Activated T-helper 17 cell treated with anti-CD3 and anti-CD28 coated beads, Interleukin-2, amount 50 U/mL, for 72 hours (primary cell): ENCODE results near the gene ERBB2. TPM values are rescaled to one million over a fixed set of nuclear protein-coding genes. Genes with fewer than 3 reads are reported as not detected.
"Not testable (repeated sequence)": the region's sequence is repeated elsewhere in the genome, so short reads cannot be mapped to it uniquely, and the experiment has no call there.

Source experiments
- ATAC-seq: fragments of 150-1000 bp; cut with Tn5 transposase; replicated peaks from 2 replicates; pipeline ENCODE4 v1.10.0; 2021; ENCODE audit warnings: mild to moderate bottlenecking, moderate library complexity
- H3K27ac Mint-ChIP-seq: one replicate; pipeline ENCODE4 v1.8.0; 2022; ENCODE audit warnings: mixed read lengths
- H3K27me3 Mint-ChIP-seq: one replicate; pipeline ENCODE4 v1.8.0; 2022; ENCODE audit warnings: mixed read lengths
- H3K36me3 Mint-ChIP-seq: one replicate; pipeline ENCODE4 v1.8.0; 2022; ENCODE audit warnings: low read depth, mild to moderate bottlenecking, mixed read lengths
- H3K4me1 Mint-ChIP-seq: one replicate; pipeline ENCODE4 v1.8.0; 2022; ENCODE audit warnings: mixed read lengths
- H3K4me3 Mint-ChIP-seq: one replicate; pipeline ENCODE4 v1.8.0; 2022; ENCODE audit warnings: mild to moderate bottlenecking, mixed read lengths
- H3K9me3 Mint-ChIP-seq: one replicate; pipeline ENCODE4 v1.8.0; 2022; ENCODE audit warnings: mixed read lengths
- total RNA-seq, 2 donors: library from RNA; stranded (reverse); gene quantifications; one replicate each; pipeline ENCODE4 v1.2.3, GENCODE V29; 2022

ERBB2 gene
- total RNA-seq, 2 donors from 2014 or later = 3.4 to 5.9 TPM

DNA sequence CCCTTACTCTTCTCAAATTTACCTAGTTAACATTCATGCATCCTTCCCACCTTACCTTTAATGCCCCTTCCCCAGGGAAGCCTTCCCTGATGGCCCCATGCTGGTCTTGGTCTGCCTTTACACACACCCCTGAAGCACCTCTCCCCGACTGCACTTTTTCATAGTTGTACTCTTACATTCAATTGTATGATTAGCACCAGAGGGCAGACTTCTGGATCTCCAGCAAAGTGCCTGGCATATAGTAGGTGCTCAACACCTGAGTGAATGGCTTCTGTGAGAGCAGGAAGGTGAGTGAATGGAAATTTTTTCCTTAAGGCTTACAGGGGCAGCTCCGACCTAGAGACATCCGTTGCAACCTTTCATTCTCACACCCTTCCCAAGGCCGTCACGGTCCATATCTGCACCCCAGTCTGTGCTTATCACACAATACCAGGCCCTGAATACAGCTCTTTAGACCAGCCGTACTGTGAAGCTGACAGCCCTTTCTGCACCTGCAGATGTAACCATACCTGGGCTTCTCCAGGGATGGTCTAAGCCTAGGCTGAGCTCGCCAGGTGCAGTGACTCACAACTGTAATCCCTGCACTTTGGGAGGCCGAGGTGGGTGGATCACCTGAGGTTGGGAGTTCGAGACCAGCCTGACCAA is 16.4 kb upstream of the ERBB2 start:
- H3K9me3 Mint-ChIP-seq = peaks cover 6% of the 10 kb centered on the region
- no peak overlapping the region for H3K4me3 Mint-ChIP-seq
- ATAC-seq = no peak
- H3K27ac Mint-ChIP-seq = no peak overlapping the region
- no peaks in the 10 kb centered on the region for H3K27me3 Mint-ChIP-seq
- peaks cover 35% of the 10 kb centered on the region for H3K4me1 Mint-ChIP-seq
- peaks cover 10% of the 10 kb centered on the region for H3K36me3 Mint-ChIP-seq

DNA sequence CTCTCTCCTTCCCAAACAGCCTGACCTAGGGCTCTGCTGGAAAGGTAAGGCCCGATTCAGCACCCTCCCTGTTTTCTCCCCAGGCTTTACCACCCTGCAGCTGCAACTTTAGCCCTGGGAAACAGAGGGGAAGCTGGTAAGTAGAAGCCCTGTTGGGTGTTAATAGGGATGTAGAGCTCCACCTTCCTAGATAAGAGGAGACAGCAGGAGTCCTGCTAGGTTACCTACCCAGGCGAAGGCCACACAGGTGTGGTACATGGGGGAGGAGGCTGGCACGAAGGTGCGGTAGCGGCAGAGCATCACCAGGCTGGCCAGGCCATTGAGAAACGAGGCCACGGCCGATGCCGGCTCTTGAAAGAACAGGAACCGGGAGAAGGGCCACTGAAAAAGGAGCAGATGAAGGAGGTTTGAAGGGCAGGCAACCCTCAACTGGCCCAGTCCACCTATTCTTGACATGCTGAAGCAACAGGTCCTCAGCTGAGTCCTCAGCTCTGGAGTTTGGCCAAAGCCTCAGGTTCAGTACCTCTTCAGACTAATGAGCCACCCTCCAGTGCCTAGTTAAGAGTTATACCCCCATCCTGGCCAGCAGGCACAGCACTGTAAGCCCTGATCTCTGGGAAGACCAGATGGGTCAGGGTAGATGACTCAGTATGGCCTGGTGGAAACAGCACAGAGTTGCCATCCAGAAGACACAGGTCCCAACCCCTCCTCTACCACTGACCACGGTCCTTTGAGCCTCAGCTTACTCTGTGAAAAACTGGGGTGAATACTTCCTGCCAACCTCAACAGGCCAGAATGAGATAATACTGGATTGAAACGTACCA is 15.3 kb upstream of the ERBB2 start:
- peaks cover 13% of the 10 kb centered on the region for H3K36me3 Mint-ChIP-seq
- H3K9me3 Mint-ChIP-seq = peaks cover 9% of the 10 kb centered on the region
- H3K4me1 Mint-ChIP-seq = peaks cover 31% of the 10 kb centered on the region
- ATAC-seq = no peak
- no peak overlapping the region for H3K27ac Mint-ChIP-seq
- no peaks in the 10 kb centered on the region for H3K27me3 Mint-ChIP-seq
- no peak overlapping the region for H3K4me3 Mint-ChIP-seq

DNA sequence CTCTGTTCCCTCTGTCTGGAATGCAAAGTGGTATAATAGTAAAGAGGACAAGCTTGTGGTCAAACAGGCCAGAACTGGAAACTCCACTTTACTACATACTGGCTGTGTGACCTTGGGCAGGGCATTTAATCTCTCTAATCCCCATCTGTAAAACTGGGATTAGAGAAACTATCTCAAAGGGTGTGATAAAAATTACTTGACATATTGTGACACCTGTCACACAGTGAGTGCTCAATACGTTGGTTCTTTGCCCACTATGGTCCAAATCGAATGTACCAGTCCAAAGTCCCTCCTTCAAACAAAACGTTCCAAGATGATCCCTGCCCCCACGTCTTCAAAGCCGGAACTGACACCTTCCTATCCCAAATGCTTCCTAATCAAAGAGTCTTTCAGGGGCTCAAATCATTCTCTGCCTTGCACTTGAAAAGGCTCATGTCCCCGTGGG is 12.7 kb upstream of the ERBB2 start:
- Mint-ChIP-seq H3K27ac (peak overlapping the region; percentile 99), H3K4me3 (peak overlapping the region; percentile 100), H3K9me3 (peaks cover 9% of the 10 kb centered on the region), H3K4me1 (peaks cover 20% of the 10 kb centered on the region), H3K27me3 (no peaks in the 10 kb centered on the region), H3K36me3 (peaks cover 13% of the 10 kb centered on the region)
- ATAC-seq = no peak

DNA sequence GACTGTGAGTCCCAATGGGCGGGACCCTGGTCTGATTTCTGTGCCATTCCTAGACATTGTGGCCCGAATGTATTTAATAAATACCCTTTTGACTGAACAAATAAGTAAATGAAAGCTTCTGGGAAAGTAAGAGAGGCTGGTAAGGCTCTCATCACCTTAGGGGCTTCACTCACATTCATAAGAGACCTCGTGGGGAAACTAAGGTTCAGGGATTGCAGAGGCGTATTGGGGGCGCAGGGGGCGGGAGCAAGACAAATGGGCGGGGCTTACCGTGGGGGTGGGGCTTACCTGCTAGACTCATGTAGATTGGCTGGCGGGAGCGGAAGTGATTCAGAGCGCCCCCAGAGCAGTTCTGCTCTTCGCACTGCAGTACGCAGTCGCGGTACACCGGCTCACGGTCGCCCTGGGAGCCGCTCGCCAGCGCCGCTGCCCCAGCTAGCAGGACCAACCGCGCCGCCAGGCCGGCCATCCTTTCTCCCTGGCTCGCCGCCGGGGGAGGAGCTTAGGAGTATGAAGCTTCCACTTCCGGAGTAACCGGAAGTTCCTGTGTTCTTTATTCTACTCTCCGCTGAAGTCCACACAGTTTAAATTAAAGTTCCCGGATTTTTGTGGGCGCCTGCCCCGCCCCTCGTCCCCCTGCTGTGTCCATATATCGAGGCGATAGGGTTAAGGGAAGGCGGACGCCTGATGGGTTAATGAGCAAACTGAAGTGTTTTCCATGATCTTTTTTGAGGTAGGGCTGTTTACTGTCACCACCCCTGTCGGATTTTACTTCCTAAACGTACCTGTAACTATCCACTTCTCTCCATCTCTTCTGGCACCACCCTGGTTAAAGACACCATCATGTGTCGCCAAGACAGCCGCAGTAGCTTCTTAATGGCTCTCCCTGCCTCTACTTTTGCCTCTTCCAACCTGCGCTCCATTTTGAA is 12.1 kb upstream of the ERBB2 start, which contains the start of gene PGAP3:
PGAP3 (minus strand) TSS at position 512 of the 929 bp plus-strand sequence; CDS start at position 469, 43 bp downstream.
- ATAC-seq = peak; percentile 94
- Mint-ChIP-seq H3K4me1 (peaks cover 20% of the 10 kb centered on the region), H3K9me3 (peaks cover 9% of the 10 kb centered on the region), H3K4me3 (peak within 1 kb of the TSS; percentile 100), H3K27ac (peak within 1 kb of the TSS; percentile 99), H3K27me3 (no peaks in the 10 kb centered on the region), H3K36me3 (peaks cover 13% of the 10 kb centered on the region)

DNA sequence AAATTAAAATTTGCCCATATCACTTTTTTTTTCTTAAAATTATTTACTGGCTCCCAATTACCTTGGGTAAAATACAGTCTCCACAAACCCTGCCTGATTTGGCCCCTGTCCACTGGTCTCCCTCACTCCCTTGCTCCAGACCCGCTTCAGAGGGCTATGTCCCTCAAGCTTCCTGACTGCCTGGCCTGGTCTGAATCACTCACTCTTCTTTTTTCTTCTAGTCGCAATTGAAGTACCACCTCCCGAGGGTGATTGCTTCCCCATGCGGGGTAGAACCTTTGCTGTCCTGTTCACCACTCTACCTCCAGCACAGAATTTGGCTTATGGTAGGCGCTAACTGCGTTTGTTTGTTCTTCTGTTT is 11.4 kb upstream of the ERBB2 start:
- peaks cover 20% of the 10 kb centered on the region for H3K4me1 Mint-ChIP-seq
- no peaks in the 10 kb centered on the region for H3K27me3 Mint-ChIP-seq
- peak overlapping the region; percentile 100 for H3K4me3 Mint-ChIP-seq
- peaks cover 13% of the 10 kb centered on the region for H3K36me3 Mint-ChIP-seq
- H3K9me3 Mint-ChIP-seq = peaks cover 9% of the 10 kb centered on the region
- no peak for ATAC-seq
- peak overlapping the region; percentile 99 for H3K27ac Mint-ChIP-seq

DNA sequence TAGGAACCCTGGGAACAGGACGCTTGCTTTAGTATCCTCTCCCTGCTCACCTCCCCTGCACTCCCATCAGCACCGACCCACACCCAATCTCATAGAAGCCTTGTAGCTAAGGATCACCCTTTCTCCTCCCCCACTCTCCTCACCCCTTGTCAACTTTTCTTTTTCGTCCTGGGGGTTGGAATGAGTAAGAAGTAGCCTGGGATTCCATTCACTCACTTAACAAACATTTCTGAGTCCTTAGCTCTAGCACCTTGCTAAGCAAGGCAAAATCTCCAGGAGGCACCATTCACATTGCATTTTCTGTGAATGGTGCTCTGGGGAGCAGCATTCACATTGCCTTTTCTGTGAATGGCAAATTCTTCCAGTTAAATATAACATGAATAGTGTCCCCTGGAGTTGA is 10.9 kb upstream of the ERBB2 start:
- Mint-ChIP-seq H3K4me3 (peak overlapping the region; percentile 100), H3K4me1 (peaks cover 20% of the 10 kb centered on the region)

DNA sequence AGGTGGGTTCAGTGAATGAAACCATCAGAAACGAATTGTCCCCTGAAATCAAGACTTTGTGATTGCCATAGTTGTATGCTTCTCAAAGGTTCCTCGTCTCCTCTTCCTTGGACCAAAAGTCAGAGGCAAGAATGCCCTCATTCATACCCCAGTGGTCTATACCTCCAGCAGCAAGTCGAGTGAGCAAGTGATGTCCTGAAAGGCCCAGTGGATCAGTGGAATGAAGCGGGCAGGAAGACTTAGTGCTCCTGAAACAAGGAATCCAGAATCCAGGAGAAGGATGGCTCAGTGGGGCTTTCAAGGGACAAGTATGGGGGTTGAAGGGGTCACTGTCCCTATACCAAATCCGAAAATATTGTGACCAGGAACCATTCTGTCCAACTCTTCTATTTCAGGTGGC is 5.3 kb upstream of the ERBB2 start:
- no peak overlapping the region for H3K27ac Mint-ChIP-seq
- H3K27me3 Mint-ChIP-seq = peaks cover 7% of the 10 kb centered on the region
- ATAC-seq = no peak
- H3K4me1 Mint-ChIP-seq = no peaks in the 10 kb centered on the region
- no peaks in the 10 kb centered on the region for H3K9me3 Mint-ChIP-seq
- no peaks in the 10 kb centered on the region for H3K36me3 Mint-ChIP-seq
- no peak overlapping the region for H3K4me3 Mint-ChIP-seq

More for the DNA sequence above, 10.9 kb upstream of the ERBB2 start:
- H3K27me3 Mint-ChIP-seq = no peaks in the 10 kb centered on the region
- peaks cover 9% of the 10 kb centered on the region for H3K9me3 Mint-ChIP-seq
- H3K36me3 Mint-ChIP-seq = peaks cover 13% of the 10 kb centered on the region
- no peak for ATAC-seq
- peak overlapping the region; percentile 99 for H3K27ac Mint-ChIP-seq

DNA sequence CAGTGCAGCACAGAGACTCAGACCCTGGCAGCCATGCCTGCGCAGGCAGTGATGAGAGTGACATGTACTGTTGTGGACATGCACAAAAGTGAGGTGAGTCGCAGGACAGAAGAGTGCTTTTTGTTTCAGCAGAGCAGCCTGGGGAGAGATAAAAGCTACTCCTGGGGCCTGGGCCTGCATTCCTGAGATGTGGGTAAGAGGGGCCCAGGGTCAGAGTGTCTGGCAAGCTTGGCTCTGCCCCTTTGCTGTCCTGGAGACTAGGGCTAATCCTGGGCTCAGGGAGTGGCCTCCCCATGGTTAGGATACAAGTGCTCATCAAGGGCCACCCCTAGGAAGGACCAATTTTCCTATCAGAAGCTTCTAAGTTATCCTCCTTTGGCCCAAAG is 4.8 kb upstream of the ERBB2 start:
- no peaks in the 10 kb centered on the region for H3K4me1 Mint-ChIP-seq
- no peaks in the 10 kb centered on the region for H3K36me3 Mint-ChIP-seq
- H3K27ac Mint-ChIP-seq = no peak overlapping the region
- ATAC-seq = no peak
- H3K27me3 Mint-ChIP-seq = peaks cover 10% of the 10 kb centered on the region
- no peaks in the 10 kb centered on the region for H3K9me3 Mint-ChIP-seq
- no peak overlapping the region for H3K4me3 Mint-ChIP-seq

DNA sequence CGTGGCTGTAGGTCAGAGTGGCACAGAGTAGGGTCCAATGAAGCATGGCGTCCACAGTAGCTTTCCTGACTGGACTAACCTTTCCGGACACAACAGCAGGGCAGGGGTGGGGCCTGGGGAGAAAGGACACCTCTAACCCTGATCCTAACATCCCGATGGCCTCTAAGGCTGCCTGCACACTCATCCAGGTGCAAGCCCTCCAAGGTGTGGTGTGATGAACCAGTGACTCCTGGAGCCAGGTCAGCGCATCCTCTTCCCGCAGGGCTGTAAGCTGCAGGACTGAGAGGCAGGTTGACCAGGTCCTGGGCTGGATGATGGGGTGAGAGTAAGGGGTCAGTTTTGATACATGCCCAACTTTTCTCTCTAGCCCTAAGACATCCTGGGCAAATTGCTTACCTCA is 3.1 kb upstream of the ERBB2 start:
- Mint-ChIP-seq H3K4me3 (no peak overlapping the region), H3K4me1 (no peaks in the 10 kb centered on the region), H3K9me3 (no peaks in the 10 kb centered on the region), H3K27ac (no peak overlapping the region), H3K36me3 (no peaks in the 10 kb centered on the region), H3K27me3 (peaks cover 20% of the 10 kb centered on the region)
- ATAC-seq = no peak

DNA sequence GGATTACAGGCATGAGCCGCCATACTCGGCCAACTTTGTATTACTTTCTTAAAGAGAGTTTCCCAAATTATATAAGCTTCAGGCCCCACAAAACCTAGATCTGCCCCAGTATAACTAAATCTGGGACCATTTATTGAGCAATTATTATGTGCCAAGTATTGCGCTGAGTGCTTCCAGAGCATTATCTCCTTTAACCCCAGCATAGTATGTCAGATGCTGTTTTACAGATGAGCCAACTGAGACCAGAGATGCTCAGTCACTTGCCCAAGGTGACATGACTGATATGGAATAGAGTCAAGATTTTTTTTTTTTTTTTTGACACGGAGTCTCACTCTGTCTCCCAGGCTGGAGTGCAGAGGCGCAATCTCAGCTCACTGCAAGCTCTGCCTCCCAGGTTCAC is 1.9 kb upstream of the ERBB2 start:
- Mint-ChIP-seq H3K27ac (no peak overlapping the region), H3K4me1 (no peaks in the 10 kb centered on the region), H3K9me3 (no peaks in the 10 kb centered on the region), H3K4me3 (no peak overlapping the region), H3K27me3 (peaks cover 20% of the 10 kb centered on the region), H3K36me3 (no peaks in the 10 kb centered on the region)
- no peak for ATAC-seq

DNA sequence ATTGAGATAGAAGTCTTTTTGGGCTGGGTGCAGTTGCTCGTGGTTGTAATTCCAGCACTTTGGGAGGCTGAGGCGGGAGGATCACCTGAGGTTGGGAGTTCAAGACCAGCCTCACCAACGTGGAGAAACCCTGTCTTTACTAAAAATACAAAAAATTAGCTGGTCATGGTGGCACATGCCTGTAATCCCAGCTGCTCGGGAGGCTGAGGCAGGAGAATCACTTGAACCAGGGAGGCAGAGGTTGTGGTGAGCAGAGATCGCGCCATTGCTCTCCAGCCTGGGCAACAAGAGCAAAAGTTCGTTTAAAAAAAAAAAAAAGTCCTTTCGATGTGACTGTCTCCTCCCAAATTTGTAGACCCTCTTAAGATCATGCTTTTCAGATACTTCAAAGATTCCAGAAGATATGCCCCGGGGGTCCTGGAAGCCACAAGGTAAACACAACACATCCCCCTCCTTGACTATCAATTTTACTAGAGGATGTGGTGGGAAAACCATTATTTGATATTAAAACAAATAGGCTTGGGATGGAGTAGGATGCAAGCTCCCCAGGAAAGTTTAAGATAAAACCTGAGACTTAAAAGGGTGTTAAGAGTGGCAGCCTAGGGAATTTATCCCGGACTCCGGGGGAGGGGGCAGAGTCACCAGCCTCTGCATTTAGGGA is 577 bp upstream of the ERBB2 start:
- not testable (repeated sequence) for H3K36me3 Mint-ChIP-seq, H3K9me3 Mint-ChIP-seq, H3K4me1 Mint-ChIP-seq, ATAC-seq, H3K27ac Mint-ChIP-seq, H3K4me3 Mint-ChIP-seq
- peaks cover 20% of the 10 kb centered on the region for H3K27me3 Mint-ChIP-seq

DNA sequence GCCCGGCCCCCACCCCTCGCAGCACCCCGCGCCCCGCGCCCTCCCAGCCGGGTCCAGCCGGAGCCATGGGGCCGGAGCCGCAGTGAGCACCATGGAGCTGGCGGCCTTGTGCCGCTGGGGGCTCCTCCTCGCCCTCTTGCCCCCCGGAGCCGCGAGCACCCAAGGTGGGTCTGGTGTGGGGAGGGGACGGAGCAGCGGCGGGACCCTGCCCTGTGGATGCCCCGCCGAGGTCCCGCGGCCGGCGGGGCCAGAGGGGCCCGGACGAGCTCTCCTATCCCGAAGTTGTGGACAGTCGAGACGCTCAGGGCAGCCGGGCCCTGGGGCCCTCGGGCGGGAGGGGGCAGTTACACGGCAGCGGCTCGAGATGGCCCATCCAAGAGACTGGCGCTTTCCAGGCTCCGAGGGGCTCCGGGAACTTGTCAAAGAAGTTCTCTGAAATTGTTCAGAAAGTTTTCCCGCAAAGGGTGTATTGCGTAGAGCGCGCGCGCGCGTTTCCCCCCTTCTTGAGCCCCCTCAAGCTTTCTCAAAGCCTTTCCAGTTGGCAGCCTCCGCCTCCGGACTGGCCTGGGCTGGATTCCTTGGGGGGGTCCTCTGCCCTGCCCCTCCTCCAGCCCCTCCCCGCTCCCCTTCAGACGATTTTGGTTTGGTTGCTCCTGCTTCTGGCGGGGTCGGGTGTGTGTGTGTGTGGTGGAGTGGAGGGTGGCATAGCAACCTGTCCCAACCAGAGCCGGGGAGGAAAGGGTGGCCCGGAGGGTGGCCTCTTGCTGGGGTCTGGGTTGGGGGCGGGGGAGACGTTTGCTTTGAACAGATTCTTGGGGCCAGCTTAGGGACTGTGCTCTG is 504 bp downstream of the ERBB2 start:
- ATAC-seq = no peak
- Mint-ChIP-seq H3K36me3 (no peaks in the 10 kb centered on the region), H3K9me3 (no peaks in the 10 kb centered on the region), H3K4me3 (no peak overlapping the region), H3K4me1 (peaks cover 5% of the 10 kb centered on the region), H3K27ac (no peak overlapping the region), H3K27me3 (peaks cover 20% of the 10 kb centered on the region)

DNA sequence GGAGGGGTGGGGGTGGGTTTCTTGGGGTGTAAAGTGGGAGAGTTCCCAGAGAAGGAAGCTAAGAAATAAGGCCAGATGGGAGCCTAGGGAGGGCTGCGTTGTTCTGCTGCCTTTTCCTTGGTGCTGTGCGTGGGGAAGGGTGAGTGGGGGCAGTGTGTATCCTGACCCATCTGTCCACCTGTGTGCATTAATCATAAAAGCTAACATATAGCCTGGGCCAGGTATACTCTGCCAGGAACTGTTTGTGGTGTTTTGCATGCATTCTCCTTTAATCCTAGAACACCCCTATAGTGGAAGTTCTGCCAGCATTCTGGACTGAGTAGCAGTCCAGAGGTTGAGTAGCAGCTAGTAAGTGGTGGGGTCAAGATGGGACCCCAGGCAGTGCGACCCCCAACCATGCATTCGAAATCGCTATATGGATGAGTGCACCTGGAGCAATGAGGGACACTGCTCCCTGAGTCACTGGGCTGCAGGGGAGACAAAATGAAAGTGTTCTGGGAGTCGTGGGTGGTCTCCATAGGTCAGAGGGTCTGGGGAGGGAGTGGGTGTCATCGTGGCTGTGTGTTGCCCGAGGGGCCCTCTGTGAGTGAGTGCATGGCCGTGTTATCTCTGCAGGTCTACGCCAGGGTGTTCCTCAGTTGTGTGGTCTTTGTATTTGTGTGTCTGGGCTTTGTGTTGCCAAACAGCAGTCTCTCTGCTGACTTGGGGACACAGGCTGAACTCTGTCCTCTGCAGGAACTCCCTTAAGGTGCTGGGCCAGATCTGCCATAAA is 1.3 kb downstream of the ERBB2 start:
- Mint-ChIP-seq H3K36me3 (no peaks in the 10 kb centered on the region), H3K27me3 (peaks cover 20% of the 10 kb centered on the region), H3K4me3 (no peak overlapping the region), H3K4me1 (peaks cover 5% of the 10 kb centered on the region), H3K9me3 (no peaks in the 10 kb centered on the region), H3K27ac (no peak overlapping the region)
- ATAC-seq = no peak
